ENCODE results near the gene BTBD2. TPM values are rescaled to one million over a fixed set of nuclear protein-coding genes. Genes with fewer than 3 reads are reported as not detected.

BTBD2 gene
- total and polyA plus RNA-seq, 2 of the 8 experiments (the other 6 are each of a cell fraction or from before 2014, with no cell fraction given): 91.7 to 92.3 TPM

DNA sequence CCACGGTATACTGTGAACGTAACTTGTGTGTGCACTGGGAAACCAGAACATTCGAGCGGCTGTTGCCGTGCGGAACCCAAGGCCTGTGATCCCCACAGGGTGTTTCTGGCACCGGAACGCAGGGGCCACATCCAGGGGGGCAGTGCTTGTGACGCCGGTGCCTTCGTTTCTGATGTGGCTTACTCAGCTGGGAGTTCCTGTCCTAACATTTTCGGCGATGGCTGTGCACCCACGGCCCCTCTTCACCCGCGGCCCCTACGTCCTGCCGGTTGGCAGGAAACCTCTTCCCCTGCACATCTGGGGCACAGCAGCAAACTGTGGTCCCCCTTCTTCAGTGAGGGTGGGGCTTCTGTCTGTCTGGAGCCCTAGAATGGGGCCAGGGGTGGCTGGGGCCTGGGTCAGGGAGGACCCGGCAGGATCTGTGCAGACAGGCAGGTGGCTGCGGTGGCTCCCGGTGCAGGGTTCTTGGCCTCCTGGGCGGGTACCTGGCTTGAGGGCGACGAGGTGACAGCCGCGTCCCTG, 48.4 kb downstream of the BTBD2 start (continued):
- TF ChIP-seq JUND (IDR thresholded peaks at IDR 0.05; ENCODE audit: low read length) (no peak), RBBP5 (IDR thresholded peaks at IDR 0.05; ENCODE audit: borderline replicate concordance, low read depth, low read length) (no peak), EP300 (IDR thresholded peaks at IDR 0.05; ENCODE audit: borderline replicate concordance in 1 of 2, low read depth in 2 of 2, low read length in 2 of 2) (no peak), NRF1 (IDR thresholded peaks at IDR 0.05; ENCODE audit: low read depth, low read length) (no peak), KDM5A (IDR thresholded peaks at IDR 0.05; ENCODE audit: low read length) (no peak)
